NCI-H446 (cell line): ENCODE results near the gene CPT1A.

ENCODE experiments used
- DNase-seq, 2 experiments: peaks; one replicate each; lab custom pipeline; 2025; lab: John Stamatoyannopoulos, UW

Gene CPT1A

GRCh38 chr11:68831124-68831523, 10.6 kb downstream of the CPT1A start:
- DNase-seq = no peak

GRCh38 chr11:68829581-68829980, 12.1 kb downstream of the CPT1A start:
- DNase-seq = no peak

- DNase-seq = no peak
Observed at GRCh38 chr11:68828957-68829356, 12.8 kb downstream of the CPT1A start.

- DNase-seq = no peak
Observed at GRCh38 chr11:68828155-68828931, 13.4 kb downstream of the CPT1A start.

GRCh38 chr11:68827733-68828132, 14.0 kb downstream of the CPT1A start:
- no peak for DNase-seq

DNA sequence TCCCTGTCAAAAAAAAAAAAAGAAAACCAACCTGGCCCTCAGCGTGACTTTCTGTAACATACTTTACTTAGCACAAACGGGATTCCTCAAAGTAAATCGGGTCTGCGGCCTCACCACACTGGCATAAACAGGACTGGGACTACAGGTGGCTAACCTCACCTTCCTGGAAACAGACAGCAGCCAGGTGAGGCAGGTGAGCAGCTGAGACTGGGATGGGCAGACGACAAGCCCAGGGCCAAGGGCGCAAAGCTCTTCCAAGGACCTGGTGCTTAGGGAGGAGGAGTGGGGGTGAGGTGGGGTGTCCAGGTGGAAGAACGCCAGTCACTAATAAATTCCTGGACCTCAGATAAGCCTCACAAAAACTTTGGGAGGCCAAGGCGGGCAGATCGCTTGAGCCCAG, 15.0 kb downstream of the CPT1A start:
- DNase-seq = no peak

DNA sequence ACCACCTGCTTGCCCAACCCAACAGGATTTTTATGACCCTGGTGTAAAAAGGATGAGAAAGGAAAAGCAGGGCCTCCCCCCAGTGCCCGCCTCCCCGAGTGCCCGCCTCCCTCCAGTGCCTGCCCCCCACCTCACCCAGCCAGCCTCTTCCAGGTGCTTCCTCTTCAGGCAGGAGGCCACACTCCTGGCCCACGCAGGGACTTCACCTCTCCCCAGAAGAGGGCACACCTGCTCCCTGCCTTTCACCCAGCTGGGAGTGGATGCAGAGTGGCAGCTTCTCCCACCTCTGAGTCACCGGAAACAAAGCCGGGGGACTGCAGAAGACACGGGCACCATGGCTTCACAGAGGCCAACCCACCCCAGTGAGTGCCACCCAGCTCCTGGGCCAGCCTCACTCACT, 16.1 kb downstream of the CPT1A start:
- DNase-seq = no peak

GRCh38 chr11:68822546-68822945, 19.2 kb downstream of the CPT1A start:
- DNase-seq = no peak

DNA sequence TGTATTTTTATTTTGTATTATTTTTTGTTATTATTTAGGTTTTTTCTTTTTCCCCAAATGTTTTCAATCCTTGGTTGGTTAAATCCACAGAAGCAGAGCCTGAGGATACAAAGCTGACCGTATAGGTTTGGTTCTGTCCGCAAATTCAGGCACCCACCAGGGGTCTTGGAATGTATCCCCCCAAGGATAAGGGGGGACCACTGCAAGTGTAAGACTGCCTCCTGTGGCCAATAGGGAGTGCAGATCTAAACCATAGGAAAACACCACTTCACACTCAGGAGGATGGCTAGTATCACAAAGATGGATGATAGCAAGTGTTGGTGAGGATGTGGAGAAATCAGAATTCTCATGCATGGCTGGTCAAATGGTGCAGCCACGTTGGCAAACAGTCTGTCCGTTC, 20.0 kb downstream of the CPT1A start:
- no peak for DNase-seq

GRCh38 chr11:68819362-68819761, 22.4 kb downstream of the CPT1A start:
- no peak for DNase-seq

- no peak for DNase-seq
Observed at GRCh38 chr11:68818181-68818580, 23.5 kb downstream of the CPT1A start.

- no peak for DNase-seq
Observed at GRCh38 chr11:68817554-68817953, 24.2 kb downstream of the CPT1A start.

GRCh38 chr11:68816917-68817419, 24.7 kb downstream of the CPT1A start:
- no peak for DNase-seq

DNA sequence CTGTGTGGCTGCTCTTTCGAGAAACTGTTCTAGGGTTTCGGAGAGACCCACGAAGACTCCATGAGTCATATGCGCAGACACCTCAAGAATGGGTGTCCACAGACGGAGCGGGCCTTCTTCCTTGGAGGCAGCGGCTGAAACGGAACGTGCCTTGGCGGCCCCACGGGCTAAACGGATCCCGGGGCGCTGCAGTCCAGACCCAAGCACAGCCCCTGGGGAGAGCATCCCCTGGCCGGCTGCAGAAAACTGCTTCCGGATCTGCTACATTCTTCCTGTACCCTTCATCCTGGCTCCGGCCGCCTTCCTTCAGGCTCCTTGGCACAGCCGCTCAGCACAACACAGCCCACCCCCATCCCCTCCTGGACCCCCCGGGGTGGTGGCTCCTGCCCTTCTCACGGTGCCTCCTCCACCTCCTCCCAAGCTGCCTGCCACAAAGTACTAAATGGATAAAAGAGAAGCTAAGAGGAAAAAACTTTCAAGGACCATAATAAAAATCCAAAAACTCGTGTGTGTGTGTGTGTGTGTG, 25.4 kb downstream of the CPT1A start:
- DNase-seq = no peak

- no peak for DNase-seq
Observed at GRCh38 chr11:68813773-68814172, 27.9 kb downstream of the CPT1A start.

GRCh38 chr11:68812526-68812925, 29.2 kb downstream of the CPT1A start:
- DNase-seq = no peak

DNA sequence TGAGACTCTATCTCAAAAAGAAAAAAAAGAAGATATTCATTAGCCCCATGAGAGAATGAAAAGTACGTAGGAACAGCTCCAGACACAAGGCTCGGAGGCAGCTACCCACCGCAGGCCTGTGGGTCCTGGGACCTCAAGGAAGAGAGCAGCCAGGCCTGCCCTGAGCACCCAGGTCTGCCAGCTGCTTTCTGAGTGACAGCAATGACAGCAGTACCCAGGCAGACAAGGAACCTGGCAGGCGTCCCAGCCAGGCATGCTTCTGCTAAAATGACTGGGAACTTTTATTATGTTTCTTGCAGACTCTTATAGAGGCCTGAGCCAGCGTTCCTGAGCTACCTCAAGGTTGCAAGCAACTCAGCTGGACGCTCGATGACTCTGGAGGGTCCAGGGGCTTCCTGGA, 31.6 kb downstream of the CPT1A start:
- peak in 1 of 2 experiments; percentile 26 for DNase-seq

DNA sequence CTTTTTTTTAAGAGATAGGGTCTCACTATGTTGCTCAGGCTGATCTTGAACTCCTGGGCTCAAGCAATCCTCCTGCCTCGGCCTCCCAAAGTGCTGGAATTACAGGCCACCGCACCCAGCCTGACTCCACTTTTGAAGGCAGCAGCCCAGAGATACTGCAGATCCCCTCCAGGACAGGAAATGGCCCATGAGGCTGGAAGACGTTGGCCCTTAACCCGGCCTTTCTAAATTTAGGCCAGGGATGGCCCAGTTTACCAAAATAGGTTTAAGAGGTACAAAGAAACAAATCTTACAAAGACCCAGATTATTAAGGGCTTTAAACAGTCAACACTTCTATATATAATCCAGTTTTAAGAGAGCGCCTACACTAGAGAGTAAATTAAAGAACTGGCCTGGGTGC, 32.2 kb downstream of the CPT1A start:
- no peak for DNase-seq

DNA sequence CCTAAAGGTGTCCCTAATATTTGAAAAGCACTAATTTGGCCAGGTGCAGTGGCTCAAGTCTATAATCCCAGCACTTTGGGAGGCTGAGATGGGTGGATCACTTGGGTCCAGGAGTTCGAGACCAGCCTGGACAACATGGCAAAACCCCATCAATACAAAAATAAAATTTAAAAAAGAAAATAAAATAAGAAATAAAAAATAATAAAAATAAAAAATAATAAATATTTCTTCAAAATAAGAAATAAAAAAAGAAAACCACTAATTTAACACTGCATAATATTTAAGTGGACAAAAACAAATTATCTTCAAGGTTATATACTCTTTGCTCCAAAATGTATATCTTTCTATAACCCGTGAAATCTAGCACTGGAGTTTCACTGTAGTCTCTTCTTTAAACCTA, 32.9 kb downstream of the CPT1A start:
- no peak for DNase-seq

- no peak for DNase-seq
Observed at GRCh38 chr11:68806931-68807844, 34.5 kb downstream of the CPT1A start.

DNA sequence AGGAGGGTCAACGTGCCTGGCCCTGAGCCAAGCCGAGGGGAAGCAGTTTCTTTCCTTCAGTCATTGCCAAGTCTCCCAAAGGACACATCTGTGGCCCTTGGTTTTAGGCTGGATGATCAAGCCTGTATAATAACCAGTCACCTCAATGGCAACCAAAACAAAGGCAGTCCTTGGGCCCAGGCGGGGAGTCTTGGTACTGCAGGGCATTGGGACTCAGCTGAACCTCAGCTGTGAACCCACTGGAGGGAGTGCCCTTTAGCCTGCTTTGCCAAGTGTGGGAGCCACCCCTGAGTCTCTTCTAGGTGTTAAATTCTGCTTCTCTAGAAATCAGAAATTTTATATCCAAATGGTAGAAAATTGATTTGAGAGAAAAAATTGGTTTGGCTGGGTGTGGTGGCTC, 36.9 kb downstream of the CPT1A start:
- DNase-seq = no peak

DNA sequence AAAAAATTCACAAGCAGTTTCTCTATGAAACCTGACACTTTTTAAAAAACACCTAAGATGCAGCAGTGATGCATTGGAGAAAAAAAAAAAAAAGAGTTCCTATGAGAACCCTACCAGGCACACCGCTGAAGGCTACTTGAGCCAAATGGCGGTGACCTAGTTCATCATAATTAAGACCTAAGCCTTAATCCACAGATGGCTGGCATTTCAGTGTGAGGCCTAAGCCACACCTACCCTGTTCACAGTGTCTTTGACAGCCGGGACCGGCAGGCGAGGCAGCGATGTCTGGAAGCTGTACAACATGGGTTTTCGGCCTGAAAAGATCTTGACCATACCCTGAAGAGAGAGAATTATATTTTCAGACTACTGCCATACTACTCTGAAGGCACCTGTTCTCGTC, 38.0 kb downstream of the CPT1A start:
- DNase-seq = no peak
